Activated gamma-delta T cell treated with anti-CD3 and anti-CD28 coated beads, Interleukin-2, amount 50 U/mL, for 16 hours (primary cell): Measurements from ENCODE around the gene ADAMTSL1.

Experiments
- DNase-seq: peaks from one replicate; pipeline ENCODE4 v3.0.0-alpha.2; 2020; ENCODE audit warnings: low read depth

The ADAMTSL1 gene

DNA sequence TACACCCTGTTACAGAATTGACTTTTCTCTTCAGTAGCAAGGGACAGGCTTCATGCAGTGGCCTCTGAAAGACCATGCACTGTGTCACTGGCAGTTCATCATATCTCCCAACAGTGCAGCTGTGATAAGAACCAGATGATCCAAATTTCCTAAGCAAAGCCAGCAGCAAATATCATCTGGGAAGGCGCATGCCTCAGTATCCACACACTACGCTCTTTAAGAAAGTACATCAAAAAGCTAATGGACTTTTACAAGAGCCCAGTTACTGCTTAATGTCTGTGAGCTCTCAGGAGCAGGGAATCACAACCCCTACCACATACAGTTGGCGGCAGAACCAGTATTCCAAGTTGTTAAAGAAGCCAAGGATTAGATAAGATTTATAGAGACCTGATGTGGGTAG, 25.1 kb downstream of the ADAMTSL1 start:
- no peak for DNase-seq

DNA sequence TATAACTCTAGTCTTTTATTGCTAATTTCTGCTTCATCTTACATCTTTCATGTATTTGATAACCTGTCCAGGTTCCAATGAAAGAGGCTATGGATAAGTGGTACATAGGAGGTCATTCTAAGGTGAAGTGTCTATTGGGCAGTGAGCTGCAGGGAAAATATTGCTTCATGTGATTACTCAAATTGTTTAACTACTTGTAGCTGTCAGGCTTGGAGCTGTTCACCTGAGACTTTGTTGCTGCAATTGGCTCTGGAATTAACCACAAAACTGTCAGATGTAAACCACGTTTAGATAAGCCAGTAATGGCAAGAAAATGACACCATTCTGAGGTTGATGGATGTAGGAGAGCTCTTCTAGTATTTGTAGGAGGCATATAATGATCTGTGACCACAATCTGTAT, 26.0 kb downstream of the ADAMTSL1 start:
- no peak for DNase-seq

GRCh38 chr9:18500451-18500850, 26.5 kb downstream of the ADAMTSL1 start:
- no peak for DNase-seq

GRCh38 chr9:18501949-18502348, 28.0 kb downstream of the ADAMTSL1 start:
- DNase-seq: no peak

DNA sequence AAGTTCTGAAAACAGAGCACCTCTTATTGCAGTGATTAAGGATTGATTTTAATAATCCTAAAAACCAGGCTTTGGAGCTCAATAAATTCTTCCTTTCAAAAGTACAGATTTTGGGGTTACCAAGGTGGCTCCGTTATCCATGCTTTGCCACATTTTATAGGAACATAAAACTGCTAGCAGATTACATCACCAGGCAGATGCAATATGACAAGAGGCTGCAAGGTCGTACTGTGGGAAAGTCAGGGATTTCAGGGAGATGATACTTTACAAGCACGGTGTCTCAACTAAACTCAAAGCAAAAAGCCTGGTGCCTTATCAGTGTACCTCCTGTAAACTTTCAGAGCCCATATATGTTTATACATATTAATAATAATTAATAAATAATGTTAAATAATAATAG, 28.6 kb downstream of the ADAMTSL1 start:
- no peak for DNase-seq

DNA sequence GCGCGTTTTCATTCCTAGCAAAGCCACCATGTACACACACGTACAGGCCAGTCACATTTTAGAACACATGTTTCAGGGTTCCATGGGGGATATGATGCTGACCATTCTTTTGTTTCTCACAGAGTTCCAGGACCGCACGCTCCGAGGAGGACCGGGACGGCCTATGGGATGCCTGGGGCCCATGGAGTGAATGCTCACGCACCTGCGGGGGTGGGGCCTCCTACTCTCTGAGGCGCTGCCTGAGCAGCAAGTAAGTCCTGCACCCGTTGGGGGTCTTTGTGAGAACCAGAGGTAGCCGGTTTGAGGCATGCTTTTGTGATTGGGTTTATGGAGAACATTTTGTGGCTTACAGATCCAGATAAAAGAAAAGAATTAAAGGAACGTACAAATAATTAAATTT, 30.8 kb downstream of the ADAMTSL1 start:
- no peak for DNase-seq

DNA sequence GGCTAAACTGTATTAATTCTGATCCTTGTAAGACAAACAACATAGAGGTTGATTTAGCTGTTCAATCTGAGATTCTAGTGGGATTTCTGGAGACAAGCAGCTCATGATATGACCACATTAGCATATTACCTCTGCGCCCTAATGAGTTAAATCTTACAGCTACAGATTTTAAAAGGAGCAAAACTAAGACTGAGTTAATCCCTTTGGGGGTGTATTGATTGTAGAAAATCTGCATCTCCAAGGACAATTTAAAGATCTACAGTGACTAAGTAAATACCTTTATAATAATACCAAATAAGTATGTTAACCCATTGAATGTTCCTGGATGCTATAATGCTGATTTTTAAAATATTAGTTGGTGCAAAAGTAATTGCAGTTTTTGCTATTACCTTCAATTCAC, 33.2 kb downstream of the ADAMTSL1 start:
- no peak for DNase-seq

DNA sequence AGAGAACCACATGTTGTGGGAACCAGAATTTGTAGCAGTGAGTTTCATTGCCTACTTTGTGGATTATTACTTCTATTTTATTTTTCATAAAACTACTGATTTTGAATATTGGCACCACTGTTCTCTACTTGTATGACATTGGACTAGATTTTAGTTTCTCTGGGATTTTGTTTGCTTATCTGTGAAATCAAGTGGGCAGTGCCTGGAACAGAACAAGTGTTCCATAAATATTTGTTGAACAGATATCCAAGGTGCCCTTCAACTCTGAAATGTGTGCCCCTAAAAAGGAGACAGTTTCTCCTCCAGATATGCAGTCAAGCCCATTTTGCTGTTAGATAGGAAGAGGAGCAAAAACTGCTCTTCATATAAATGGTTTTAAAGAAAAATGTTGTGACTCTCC, 42.6 kb downstream of the ADAMTSL1 start:
- DNase-seq: no peak

DNA sequence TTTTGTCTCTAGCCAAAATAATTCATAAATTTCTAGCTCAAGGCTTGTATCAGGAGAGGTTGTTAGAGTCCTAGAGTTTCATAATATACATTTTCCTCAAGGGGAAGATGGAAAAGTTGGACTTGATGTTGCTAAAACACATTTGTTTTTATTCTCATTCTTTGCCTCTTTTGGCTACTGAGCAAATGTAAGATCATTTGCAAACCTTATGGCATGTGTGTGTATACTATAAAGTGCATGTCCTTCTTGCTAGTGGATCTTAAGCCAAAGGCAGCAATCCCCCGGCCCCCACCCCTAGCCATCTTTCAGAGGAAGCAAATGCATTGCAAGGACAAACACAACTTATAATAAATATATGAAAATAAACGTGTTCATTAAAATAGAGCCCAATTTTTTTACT, 43.0 kb downstream of the ADAMTSL1 start:
- no peak for DNase-seq

- no peak for DNase-seq
Measured at GRCh38 chr9:18520416-18521047, 46.6 kb downstream of the ADAMTSL1 start.

GRCh38 chr9:18526685-18527084, 52.7 kb downstream of the ADAMTSL1 start:
- no peak for DNase-seq

- DNase-seq: no peak
Measured at GRCh38 chr9:18531136-18532065, 57.4 kb downstream of the ADAMTSL1 start.

- no peak for DNase-seq
Measured at GRCh38 chr9:18534611-18535010, 60.7 kb downstream of the ADAMTSL1 start.

- no peak for DNase-seq
Measured at GRCh38 chr9:18536554-18536953, 62.6 kb downstream of the ADAMTSL1 start.

- DNase-seq: no peak
Measured at GRCh38 chr9:18539203-18539693, 65.3 kb downstream of the ADAMTSL1 start.

DNA sequence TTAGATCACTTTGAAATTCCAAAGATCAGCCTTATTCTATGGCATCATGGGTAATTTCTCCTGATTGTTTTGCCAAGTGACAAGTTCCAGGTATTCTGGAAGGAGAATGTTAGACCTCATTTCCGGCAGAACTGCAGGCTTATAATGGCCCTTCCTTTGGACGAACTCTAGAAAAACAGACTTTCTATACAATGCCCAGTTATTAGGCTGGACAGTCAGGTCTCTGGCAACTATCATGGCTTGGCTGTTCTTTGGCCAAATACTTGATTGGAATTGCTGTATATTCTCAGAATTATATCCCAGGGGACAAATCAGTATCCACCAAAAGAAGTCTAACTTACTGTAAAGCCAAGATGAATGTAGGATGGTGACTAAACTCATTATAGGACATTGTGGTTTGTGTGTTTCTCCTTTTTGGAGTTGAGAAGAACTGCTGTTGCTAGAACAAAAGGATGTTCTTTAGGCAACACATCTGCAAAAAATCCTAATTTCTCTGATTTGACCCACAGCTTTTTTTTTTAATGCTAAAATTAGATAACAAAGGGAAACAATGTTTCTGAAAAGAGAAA, 69.0 kb downstream of the ADAMTSL1 start:
- DNase-seq: no peak

- no peak for DNase-seq
Measured at GRCh38 chr9:18543406-18544192, 69.6 kb downstream of the ADAMTSL1 start.

- no peak for DNase-seq
Measured at GRCh38 chr9:18544456-18544855, 70.5 kb downstream of the ADAMTSL1 start.

DNA sequence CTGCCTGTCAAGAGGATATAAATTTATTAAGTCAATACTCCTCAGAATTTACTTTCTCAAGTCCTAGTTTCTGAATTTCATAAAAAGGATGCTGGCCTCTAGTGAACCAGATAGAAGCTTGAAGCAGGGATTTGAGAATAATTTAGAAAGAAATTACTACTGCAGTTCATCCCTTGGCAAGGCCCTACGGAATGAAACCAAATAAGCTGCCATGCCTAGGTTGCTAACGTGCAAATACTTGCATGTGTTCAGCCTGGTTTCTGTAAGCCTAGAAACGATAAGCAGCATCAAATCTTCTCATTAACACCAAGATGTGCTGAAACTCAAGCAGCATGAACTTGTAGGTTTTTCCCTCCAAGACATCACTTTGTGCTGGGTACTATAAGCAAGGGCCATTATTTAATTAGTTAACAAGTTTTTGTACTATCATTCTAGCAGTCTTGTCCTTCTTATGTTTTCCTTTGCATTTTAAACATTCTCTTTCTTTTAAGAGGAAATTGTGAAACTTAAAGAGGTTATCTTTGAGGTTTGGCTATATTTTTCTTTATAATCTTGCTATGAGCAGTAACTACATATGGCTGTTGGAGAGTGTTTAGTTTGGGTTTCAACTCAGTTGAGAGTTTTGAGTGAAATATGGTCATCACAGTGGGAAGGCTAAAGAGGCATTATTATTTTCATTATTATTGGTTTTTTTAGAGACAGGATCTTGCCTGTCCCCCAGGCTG, 71.8 kb downstream of the ADAMTSL1 start:
- DNase-seq: no peak

GRCh38 chr9:18548456-18548855, 74.5 kb downstream of the ADAMTSL1 start:
- no peak for DNase-seq

DNA sequence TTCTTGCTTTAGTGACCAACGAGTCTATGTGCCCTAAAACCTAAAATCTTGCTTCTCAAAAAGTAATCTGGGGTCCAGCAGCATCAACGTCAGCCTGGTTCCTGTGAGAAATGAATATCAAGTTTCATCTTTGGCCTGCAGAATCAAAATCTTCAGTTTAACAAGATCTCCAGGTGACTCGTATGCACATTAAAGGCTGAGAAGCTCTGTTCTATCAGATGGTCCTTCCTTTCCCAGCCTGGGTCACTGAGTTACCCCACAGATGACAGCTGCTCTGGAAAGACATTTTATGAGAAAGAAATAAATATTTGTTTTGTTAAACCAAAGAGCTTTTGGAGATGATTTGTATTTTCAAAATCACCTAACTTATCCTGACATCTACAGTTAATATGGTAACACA, 75.8 kb downstream of the ADAMTSL1 start:
- DNase-seq: no peak

- no peak for DNase-seq
Measured at GRCh38 chr9:18550286-18550685, 76.3 kb downstream of the ADAMTSL1 start.
